Aorta (tissue), 5 donors: ENCODE results near the gene EFR3B. TPM values are rescaled to one million over a fixed set of nuclear protein-coding genes. Genes with fewer than 3 reads are reported as not detected.
A peak's percentile ranks its signal among the peaks of the same experiment; 100 is the strongest.
"Not testable (repeated sequence)": the region's sequence is repeated elsewhere in the genome, so short reads cannot be mapped to it uniquely, and the experiment has no call there.

Experiments
- ATAC-seq: fragments of 200-7000 bp; cut with Tn5 transposase; one replicate; pipeline ENCODE4 v1.9.1; 2022; ENCODE audit warnings: moderate library complexity; ENCODE audit not compliant: low FRiP score
- DNase-seq, 2 donors: peaks; one replicate each; pipeline ENCODE4 v3.0.0-alpha.2; 2020
- H3K27ac ChIP-seq, 2 donors: one replicate each; pipeline ENCODE4 v1.5.1; 2013; ENCODE audit warnings: low read length in 2 of 2, mild to moderate bottlenecking in 2 of 2, moderate library complexity in 2 of 2, control low read depth in 1 of 2, inconsistent platforms in 1 of 2, low read depth in 1 of 2
- H3K27me3 ChIP-seq, 2 donors: one replicate each; pipeline ENCODE4 v1.6.1; 2013; ENCODE audit warnings: control low read depth in 1 of 2, low read length in 1 of 2, mild to moderate bottlenecking in 1 of 2, moderate library complexity in 1 of 2; ENCODE audit not compliant: insufficient read depth in 2 of 2, control insufficient read depth in 1 of 2
- H3K36me3 ChIP-seq, 2 donors: one replicate each; pipeline ENCODE4 v1.6.1; 2013; ENCODE audit warnings: control low read depth in 1 of 2, low read length in 1 of 2, mild to moderate bottlenecking in 1 of 2; ENCODE audit not compliant: insufficient read depth in 2 of 2, control insufficient read depth in 1 of 2
- H3K4me1 ChIP-seq, 2 donors: one replicate each; pipeline ENCODE4 v1.6.1; 2013; ENCODE audit warnings: low read length in 2 of 2, control low read depth in 1 of 2, mild to moderate bottlenecking in 1 of 2, moderate library complexity in 1 of 2; ENCODE audit not compliant: insufficient read depth in 2 of 2, control insufficient read depth in 1 of 2
- H3K4me3 ChIP-seq, 2 donors: one replicate each; pipeline ENCODE4 v1.5.1; 2013; ENCODE audit warnings: low read length in 2 of 2, control low read depth in 1 of 2, mild to moderate bottlenecking in 1 of 2
- H3K9me3 ChIP-seq: one replicate; pipeline ENCODE4 v1.6.1; 2013; ENCODE audit warnings: mild to moderate bottlenecking, low read length; ENCODE audit not compliant: control insufficient read depth
- WGBS, 2 donors: extraction: QIAGEN DNeasy Blood & Tissue Kit; methylation state at CpG; one replicate each; pipeline ENCODE4 v1.1.7; 2013; 5-methylcytosine and 5-hydroxymethylcytosine counted together
- intact Hi-C, 2 donors: fragments of 100-400 bp; cut with DNase I; formaldehyde crosslinking; loops; one replicate each; pipeline versions ENCODE4 v1.14.2 to v1.15.0; 2022
- polyA plus RNA-seq, 2 donors: library from polyadenylated mRNA; stranded (reverse); fragments of 200-250 nt; gene quantifications; one replicate each; pipeline ENCODE4 v1.2.3, GENCODE V29; 2013
- total RNA-seq, 2 donors: library from RNA; stranded (reverse); fragmentation: NEBNext Ultra II Directional; extraction: Animal tissue kit (Norgen Biotek cat#: 25700); gene quantifications; one replicate each; pipeline ENCODE4 v1.2.1, GENCODE V29; 2021
- donor health status: healthy with polysubstance abuse.
- donor health status: Bipolar disorder and iron deficiency.
- donor health status: DM: no; HTN: no; CAD: no.
- donor health status: DM: no; HTN: no; CAD: no.
- donor health status: DM: yes; HTN: yes; CAD: no.

EFR3B gene
- total and polyA plus RNA-seq, 4 donors, result 0.36 to 1.3 (median 0.88) TPM

- Histone ChIP-seq H3K9me3 (no peaks in the 10 kb centered on the region), H3K27ac (no peak overlapping the region), H3K4me1 (no peaks in the 10 kb centered on the region), H3K4me3 (no peak overlapping the region), H3K36me3 (no peaks in the 10 kb centered on the region), H3K27me3 (no peaks in the 10 kb centered on the region)
- intact Hi-C loops, result no loop called here
- no peak for ATAC-seq
- 93 to 95% methylated on average over 12 of the region's 12 CpGs for WGBS, 2 donors
- peak in 1 of 2 donors; percentile 69 for DNase-seq
Measured at GRCh38 chr2:25151718-25152117, 109.8 kb downstream of the EFR3B start.

GRCh38 chr2:25155401-25155800, 113.5 kb downstream of the EFR3B start:
- Histone ChIP-seq H3K27ac (no peak overlapping the region), H3K36me3 (no peaks in the 10 kb centered on the region), H3K27me3 (no peaks in the 10 kb centered on the region), H3K4me1 (no peaks in the 10 kb centered on the region), H3K9me3 (no peaks in the 10 kb centered on the region), H3K4me3 (no peak overlapping the region)
- intact Hi-C loops, result no loop called here
- DNase-seq (peak in 1 of 2 donors; percentile 47), ATAC-seq (no peak)
- 85 to 90% methylated on average over 10 of the region's 10 CpGs for WGBS, 2 donors

- intact Hi-C loops, result no loop called here
- 95 to 98% methylated on average over 11 of the region's 11 CpGs for WGBS, 2 donors
- H3K27ac ChIP-seq, result no peak overlapping the region
- peaks cover 2% of the 10 kb centered on the region for H3K9me3 ChIP-seq
- ATAC-seq, result no peak
- no peak overlapping the region for H3K4me3 ChIP-seq
- H3K4me1 ChIP-seq, result no peaks in the 10 kb centered on the region
- no peaks in the 10 kb centered on the region for H3K36me3 ChIP-seq
- peak in 1 of 2 donors; percentile 53 for DNase-seq
- H3K27me3 ChIP-seq, result no peaks in the 10 kb centered on the region
Measured at GRCh38 chr2:25158096-25158852, 116.4 kb downstream of the EFR3B start.

- DNase-seq (peak in 1 of 2 donors; percentile 37), ATAC-seq (no peak)
- 74 to 79% methylated on average over 8 of the region's 8 CpGs for WGBS, 2 donors
- Histone ChIP-seq H3K4me3 (no peak overlapping the region), H3K9me3 (peaks cover 2% of the 10 kb centered on the region), H3K4me1 (no peaks in the 10 kb centered on the region), H3K27ac (no peak overlapping the region), H3K27me3 (no peaks in the 10 kb centered on the region), H3K36me3 (no peaks in the 10 kb centered on the region)
- intact Hi-C loops, result no loop called here
Measured at GRCh38 chr2:25159949-25160348, 118.1 kb downstream of the EFR3B start.

GRCh38 chr2:25160376-25160775, 118.5 kb downstream of the EFR3B start:
- Histone ChIP-seq H3K27me3 (no peaks in the 10 kb centered on the region), H3K27ac (no peak overlapping the region), H3K4me1 (no peaks in the 10 kb centered on the region), H3K4me3 (no peak overlapping the region), H3K36me3 (no peaks in the 10 kb centered on the region), H3K9me3 (peaks cover 2% of the 10 kb centered on the region)
- intact Hi-C loops, result no loop called here
- 97% methylated on average over 10 of the region's 10 CpGs for WGBS, 2 donors
- DNase-seq, result peak in 1 of 2 donors; percentile 45
- ATAC-seq, result no peak

GRCh38 chr2:25161055-25161781, 119.3 kb downstream of the EFR3B start:
- DNase-seq, result peak; percentile 81 to 87
- Histone ChIP-seq H3K4me1 (no peaks in the 10 kb centered on the region), H3K27ac (no peak overlapping the region), H3K4me3 (peak overlapping the region in 1 of 2 donors; percentile 16), H3K9me3 (peaks cover 2% of the 10 kb centered on the region), H3K36me3 (no peaks in the 10 kb centered on the region), H3K27me3 (no peaks in the 10 kb centered on the region)
- peak; percentile 41 for ATAC-seq
- intact Hi-C loops, result no loop called here
- 35% methylated on average over 45 to 69 of the region's 69 CpGs for WGBS, 2 donors

GRCh38 chr2:25162061-25162460, 120.2 kb downstream of the EFR3B start:
- DNase-seq, H3K9me3 ChIP-seq, H3K4me1 ChIP-seq, H3K36me3 ChIP-seq, intact Hi-C loops, H3K27me3 ChIP-seq, H3K27ac ChIP-seq, H3K4me3 ChIP-seq, ATAC-seq: not testable (repeated sequence)
- 97 to 98% methylated on average over 7 of the region's 7 CpGs for WGBS, 2 donors

- H3K27ac ChIP-seq, result no peak overlapping the region
- H3K27me3 ChIP-seq, result no peaks in the 10 kb centered on the region
- no peaks in the 10 kb centered on the region for H3K36me3 ChIP-seq
- no peak for ATAC-seq
- intact Hi-C loops, result no loop called here
- peak in 1 of 2 donors; percentile 28 for DNase-seq
- no peaks in the 10 kb centered on the region for H3K4me1 ChIP-seq
- H3K9me3 ChIP-seq, result peaks cover 2% of the 10 kb centered on the region
- WGBS, 2 donors, result 50 to 51% methylated on average over 8 of the region's 8 CpGs
- H3K4me3 ChIP-seq, result no peak overlapping the region
Measured at GRCh38 chr2:25164561-25164960, 122.7 kb downstream of the EFR3B start.
